ENCODE measurements around the gene VTN. TPM values are rescaled to one million over a fixed set of nuclear protein-coding genes. Genes with fewer than 3 reads are reported as not detected.

VTN gene
- total and polyA plus RNA-seq, 2 experiments from 2014 or later: 0.16 TPM; not detected in 1

DNA sequence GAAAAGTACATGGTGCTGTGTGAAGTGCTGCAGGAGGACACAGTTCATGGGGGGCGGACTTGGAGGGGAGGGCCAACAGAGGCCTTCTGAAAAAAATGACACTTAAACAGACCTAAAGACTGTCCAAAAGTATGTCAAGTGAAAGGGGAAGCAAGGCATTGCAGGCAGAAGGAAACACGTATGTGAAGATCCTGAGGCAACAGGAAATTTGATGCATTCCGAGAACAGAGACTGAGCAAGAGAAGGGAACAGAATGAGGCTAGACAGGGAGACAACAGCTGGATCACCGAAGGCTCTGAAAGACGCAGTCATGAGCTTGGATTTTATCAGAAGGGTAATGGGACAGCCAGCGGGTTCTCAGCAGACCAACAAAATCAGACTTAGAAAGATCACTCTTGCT is 35.9 kb downstream of the VTN start:
- Mint-ChIP-seq H3K9me3 (no peaks in the 10 kb centered on the region), H3K27ac (no peak overlapping the region), H3K4me3 (peak overlapping the region; percentile 98), H3K27me3 (ENCODE audit: insufficient read depth, low read depth, poor library complexity) (peaks cover 15% of the 10 kb centered on the region), H3K36me3 (ENCODE audit: low read depth) (peaks cover 7% of the 10 kb centered on the region), H3K4me1 (peaks cover 24% of the 10 kb centered on the region)
- peak overlapping the region; percentile 80; the same call in 1 of the 2 replicates for H3K4me3 ChIP-seq
- peak overlapping the region; percentile 86 for H3K4me2 ChIP-seq
- H2AFZ ChIP-seq: no peak overlapping the region
- H3K4me1 ChIP-seq (ENCODE audit: insufficient read depth): peaks cover 11% of the 10 kb centered on the region
- no peaks in the 10 kb centered on the region for H3K27me3 ChIP-seq (ENCODE audit: insufficient read depth)
- no peak for DNase-seq (ENCODE audit: low spot score)
- H3K9me2 ChIP-seq (ENCODE audit: insufficient read depth): no peaks in the 10 kb centered on the region
- H3K79me2 ChIP-seq (replicated peaks; ENCODE audit: insufficient read depth): peaks cover 22% of the 10 kb centered on the region
- peaks cover 8% of the 10 kb centered on the region for H4K20me1 ChIP-seq (replicated peaks; ENCODE audit: insufficient read depth)
- H3K36me3 ChIP-seq (ENCODE audit: insufficient read depth): no peaks in the 10 kb centered on the region
- no peak for ATAC-seq
- H3F3A ChIP-seq (replicated peaks; ENCODE audit: low read depth): 0 out of 2 replicates have a peak, but pooled peaks cover 3% of the 10 kb centered on the region
- no peak overlapping the region for H3K27ac ChIP-seq (ENCODE audit: low read depth)
- no peak for TF ChIP-seq JUNB (IDR thresholded peaks at IDR 0.05; ENCODE audit: unreplicated experiment)
- TF ChIP-seq NANOG (IDR thresholded peaks at IDR 0.05; ENCODE audit: borderline replicate concordance): no peak
- TF ChIP-seq, protein P1, sequence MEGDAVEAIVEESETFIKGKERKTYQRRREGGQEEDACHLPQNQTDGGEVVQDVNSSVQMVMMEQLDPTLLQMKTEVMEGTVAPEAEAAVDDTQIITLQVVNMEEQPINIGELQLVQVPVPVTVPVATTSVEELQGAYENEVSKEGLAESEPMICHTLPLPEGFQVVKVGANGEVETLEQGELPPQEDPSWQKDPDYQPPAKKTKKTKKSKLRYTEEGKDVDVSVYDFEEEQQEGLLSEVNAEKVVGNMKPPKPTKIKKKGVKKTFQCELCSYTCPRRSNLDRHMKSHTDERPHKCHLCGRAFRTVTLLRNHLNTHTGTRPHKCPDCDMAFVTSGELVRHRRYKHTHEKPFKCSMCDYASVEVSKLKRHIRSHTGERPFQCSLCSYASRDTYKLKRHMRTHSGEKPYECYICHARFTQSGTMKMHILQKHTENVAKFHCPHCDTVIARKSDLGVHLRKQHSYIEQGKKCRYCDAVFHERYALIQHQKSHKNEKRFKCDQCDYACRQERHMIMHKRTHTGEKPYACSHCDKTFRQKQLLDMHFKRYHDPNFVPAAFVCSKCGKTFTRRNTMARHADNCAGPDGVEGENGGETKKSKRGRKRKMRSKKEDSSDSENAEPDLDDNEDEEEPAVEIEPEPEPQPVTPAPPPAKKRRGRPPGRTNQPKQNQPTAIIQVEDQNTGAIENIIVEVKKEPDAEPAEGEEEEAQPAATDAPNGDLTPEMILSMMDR (conservative IDR thresholded peaks at IDR 0.05; ENCODE audit: low read depth in 2 of 2): no peak
- no peak for TF ChIP-seq EZH2phosphoT487 (IDR thresholded peaks at IDR 0.05; ENCODE audit: unreplicated experiment)
- no peak for TF ChIP-seq CREB1 (CRISPR knock-in tag; IDR thresholded peaks at IDR 0.05; ENCODE audit: low read depth)
- TF ChIP-seq ZNF114 (CRISPR knock-in tag; IDR thresholded peaks at IDR 0.05): no peak
- TF ChIP-seq, protein P2, sequence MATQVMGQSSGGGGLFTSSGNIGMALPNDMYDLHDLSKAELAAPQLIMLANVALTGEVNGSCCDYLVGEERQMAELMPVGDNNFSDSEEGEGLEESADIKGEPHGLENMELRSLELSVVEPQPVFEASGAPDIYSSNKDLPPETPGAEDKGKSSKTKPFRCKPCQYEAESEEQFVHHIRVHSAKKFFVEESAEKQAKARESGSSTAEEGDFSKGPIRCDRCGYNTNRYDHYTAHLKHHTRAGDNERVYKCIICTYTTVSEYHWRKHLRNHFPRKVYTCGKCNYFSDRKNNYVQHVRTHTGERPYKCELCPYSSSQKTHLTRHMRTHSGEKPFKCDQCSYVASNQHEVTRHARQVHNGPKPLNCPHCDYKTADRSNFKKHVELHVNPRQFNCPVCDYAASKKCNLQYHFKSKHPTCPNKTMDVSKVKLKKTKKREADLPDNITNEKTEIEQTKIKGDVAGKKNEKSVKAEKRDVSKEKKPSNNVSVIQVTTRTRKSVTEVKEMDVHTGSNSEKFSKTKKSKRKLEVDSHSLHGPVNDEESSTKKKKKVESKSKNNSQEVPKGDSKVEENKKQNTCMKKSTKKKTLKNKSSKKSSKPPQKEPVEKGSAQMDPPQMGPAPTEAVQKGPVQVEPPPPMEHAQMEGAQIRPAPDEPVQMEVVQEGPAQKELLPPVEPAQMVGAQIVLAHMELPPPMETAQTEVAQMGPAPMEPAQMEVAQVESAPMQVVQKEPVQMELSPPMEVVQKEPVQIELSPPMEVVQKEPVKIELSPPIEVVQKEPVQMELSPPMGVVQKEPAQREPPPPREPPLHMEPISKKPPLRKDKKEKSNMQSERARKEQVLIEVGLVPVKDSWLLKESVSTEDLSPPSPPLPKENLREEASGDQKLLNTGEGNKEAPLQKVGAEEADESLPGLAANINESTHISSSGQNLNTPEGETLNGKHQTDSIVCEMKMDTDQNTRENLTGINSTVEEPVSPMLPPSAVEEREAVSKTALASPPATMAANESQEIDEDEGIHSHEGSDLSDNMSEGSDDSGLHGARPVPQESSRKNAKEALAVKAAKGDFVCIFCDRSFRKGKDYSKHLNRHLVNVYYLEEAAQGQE (IDR thresholded peaks at IDR 0.05; ENCODE audit: unreplicated experiment): no peak
- TF ChIP-seq ZNF331 (CRISPR knock-in tag; IDR thresholded peaks at IDR 0.05; ENCODE audit: low read depth): no peak
- no peak for TF ChIP-seq EZH2 (IDR thresholded peaks at IDR 0.05; ENCODE audit: low read depth, unreplicated experiment)
- TF ChIP-seq, protein P3, sequence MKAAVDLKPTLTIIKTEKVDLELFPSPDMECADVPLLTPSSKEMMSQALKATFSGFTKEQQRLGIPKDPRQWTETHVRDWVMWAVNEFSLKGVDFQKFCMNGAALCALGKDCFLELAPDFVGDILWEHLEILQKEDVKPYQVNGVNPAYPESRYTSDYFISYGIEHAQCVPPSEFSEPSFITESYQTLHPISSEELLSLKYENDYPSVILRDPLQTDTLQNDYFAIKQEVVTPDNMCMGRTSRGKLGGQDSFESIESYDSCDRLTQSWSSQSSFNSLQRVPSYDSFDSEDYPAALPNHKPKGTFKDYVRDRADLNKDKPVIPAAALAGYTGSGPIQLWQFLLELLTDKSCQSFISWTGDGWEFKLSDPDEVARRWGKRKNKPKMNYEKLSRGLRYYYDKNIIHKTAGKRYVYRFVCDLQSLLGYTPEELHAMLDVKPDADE (IDR thresholded peaks at IDR 0.05): no peak
- no peak for TF ChIP-seq STAT1 (IDR thresholded peaks at IDR 0.05; ENCODE audit: unreplicated experiment)
- TF ChIP-seq, protein P4, sequence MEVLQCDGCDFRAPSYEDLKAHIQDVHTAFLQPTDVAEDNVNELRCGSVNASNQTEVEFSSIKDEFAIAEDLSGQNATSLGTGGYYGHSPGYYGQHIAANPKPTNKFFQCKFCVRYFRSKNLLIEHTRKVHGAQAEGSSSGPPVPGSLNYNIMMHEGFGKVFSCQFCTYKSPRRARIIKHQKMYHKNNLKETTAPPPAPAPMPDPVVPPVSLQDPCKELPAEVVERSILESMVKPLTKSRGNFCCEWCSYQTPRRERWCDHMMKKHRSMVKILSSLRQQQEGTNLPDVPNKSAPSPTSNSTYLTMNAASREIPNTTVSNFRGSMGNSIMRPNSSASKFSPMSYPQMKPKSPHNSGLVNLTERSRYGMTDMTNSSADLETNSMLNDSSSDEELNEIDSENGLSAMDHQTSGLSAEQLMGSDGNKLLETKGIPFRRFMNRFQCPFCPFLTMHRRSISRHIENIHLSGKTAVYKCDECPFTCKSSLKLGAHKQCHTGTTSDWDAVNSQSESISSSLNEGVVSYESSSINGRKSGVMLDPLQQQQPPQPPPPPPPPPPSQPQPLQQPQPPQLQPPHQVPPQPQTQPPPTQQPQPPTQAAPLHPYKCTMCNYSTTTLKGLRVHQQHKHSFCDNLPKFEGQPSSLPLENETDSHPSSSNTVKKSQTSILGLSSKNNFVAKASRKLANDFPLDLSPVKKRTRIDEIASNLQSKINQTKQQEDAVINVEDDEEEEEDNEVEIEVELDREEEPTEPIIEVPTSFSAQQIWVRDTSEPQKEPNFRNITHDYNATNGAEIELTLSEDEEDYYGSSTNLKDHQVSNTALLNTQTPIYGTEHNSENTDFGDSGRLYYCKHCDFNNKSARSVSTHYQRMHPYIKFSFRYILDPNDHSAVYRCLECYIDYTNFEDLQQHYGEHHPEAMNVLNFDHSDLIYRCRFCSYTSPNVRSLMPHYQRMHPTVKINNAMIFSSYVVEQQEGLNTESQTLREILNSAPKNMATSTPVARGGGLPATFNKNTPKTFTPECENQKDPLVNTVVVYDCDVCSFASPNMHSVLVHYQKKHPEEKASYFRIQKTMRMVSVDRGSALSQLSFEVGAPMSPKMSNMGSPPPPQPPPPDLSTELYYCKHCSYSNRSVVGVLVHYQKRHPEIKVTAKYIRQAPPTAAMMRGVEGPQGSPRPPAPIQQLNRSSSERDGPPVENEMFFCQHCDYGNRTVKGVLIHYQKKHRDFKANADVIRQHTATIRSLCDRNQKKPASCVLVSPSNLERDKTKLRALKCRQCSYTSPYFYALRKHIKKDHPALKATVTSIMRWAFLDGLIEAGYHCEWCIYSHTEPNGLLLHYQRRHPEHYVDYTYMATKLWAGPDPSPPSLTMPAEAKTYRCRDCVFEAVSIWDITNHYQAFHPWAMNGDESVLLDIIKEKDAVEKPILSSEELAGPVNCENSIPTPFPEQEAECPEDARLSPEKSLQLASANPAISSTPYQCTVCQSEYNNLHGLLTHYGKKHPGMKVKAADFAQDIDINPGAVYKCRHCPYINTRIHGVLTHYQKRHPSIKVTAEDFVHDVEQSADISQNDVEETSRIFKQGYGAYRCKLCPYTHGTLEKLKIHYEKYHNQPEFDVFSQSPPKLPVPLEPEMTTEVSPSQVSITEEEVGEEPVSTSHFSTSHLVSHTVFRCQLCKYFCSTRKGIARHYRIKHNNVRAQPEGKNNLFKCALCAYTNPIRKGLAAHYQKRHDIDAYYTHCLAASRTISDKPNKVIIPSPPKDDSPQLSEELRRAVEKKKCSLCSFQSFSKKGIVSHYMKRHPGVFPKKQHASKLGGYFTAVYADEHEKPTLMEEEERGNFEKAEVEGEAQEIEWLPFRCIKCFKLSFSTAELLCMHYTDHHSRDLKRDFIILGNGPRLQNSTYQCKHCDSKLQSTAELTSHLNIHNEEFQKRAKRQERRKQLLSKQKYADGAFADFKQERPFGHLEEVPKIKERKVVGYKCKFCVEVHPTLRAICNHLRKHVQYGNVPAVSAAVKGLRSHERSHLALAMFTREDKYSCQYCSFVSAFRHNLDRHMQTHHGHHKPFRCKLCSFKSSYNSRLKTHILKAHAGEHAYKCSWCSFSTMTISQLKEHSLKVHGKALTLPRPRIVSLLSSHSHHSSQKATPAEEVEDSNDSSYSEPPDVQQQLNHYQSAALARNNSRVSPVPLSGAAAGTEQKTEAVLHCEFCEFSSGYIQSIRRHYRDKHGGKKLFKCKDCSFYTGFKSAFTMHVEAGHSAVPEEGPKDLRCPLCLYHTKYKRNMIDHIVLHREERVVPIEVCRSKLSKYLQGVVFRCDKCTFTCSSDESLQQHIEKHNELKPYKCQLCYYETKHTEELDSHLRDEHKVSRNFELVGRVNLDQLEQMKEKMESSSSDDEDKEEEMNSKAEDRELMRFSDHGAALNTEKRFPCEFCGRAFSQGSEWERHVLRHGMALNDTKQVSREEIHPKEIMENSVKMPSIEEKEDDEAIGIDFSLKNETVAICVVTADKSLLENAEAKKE (CRISPR knock-in tag; IDR thresholded peaks at IDR 0.05): no peak
- TF ChIP-seq POLR2AphosphoS5 (IDR thresholded peaks at IDR 0.05; ENCODE audit: low read depth): no peak

Measured in GM23338 (cell line).